Transverse colon (tissue), 3 donors: ENCODE data around the gene PCP4L1.

ENCODE experiments used
- EP300 ChIP-seq: sonication (generic); formaldehyde crosslinking; IDR thresholded peaks from one replicate; pipeline ENCODE4 v1.6.1; 2017; ENCODE audit warnings: antibody characterized with exemption, low read depth
- POLR2A ChIP-seq: fragments of 450-650 bp; IDR thresholded peaks from one replicate; pipeline ENCODE4 v1.6.1; 2016; ENCODE audit warnings: antibody characterized with exemption, mild to moderate bottlenecking, moderate library complexity
- TF ChIP-seq, protein P1 (sequence below), 5 experiments: fragments of 200-600 bp in 3 of 5; fragments of 450-650 bp in 2 of 5; sonication (generic) in 3 of 5; IDR thresholded peaks; 1 replicate in 2 of 5; 2 replicates in 3 of 5; pipeline ENCODE4 v1.5.1; 2016 to 2017; ENCODE audit warnings: antibody characterized with exemption in 5 of 5, inconsistent platforms in 3 of 5, mild to moderate bottlenecking in 2 of 5, moderate library complexity in 1 of 5

DNA sequence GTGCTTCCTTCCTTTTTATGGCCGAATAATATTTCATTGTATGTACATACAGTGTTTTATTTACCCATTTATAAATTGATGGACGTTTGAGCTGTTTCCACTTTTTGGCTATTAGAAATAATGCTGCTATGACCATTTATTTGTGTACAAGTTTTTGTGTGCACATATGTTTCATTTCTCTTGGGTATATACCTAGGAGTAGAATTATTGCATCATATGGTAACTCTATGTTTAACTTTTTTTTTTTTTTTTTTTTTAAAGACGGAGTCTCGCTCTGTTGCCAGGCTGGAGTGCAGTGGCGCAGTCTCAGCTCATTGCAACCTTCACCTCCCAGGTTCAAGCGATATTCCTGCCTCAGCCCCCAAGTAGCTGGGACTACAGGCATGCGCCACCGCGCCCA lies 74.6 kb downstream of the PCP4L1 start:
- TF ChIP-seq POLR2A = no peak
- TF ChIP-seq EP300 = no peak
- TF ChIP-seq, protein P1, sequence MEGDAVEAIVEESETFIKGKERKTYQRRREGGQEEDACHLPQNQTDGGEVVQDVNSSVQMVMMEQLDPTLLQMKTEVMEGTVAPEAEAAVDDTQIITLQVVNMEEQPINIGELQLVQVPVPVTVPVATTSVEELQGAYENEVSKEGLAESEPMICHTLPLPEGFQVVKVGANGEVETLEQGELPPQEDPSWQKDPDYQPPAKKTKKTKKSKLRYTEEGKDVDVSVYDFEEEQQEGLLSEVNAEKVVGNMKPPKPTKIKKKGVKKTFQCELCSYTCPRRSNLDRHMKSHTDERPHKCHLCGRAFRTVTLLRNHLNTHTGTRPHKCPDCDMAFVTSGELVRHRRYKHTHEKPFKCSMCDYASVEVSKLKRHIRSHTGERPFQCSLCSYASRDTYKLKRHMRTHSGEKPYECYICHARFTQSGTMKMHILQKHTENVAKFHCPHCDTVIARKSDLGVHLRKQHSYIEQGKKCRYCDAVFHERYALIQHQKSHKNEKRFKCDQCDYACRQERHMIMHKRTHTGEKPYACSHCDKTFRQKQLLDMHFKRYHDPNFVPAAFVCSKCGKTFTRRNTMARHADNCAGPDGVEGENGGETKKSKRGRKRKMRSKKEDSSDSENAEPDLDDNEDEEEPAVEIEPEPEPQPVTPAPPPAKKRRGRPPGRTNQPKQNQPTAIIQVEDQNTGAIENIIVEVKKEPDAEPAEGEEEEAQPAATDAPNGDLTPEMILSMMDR (IDR thresholded peaks at IDR 0.05) = no peak
